ENCODE data around the gene CKAP4.

CKAP4 gene

GRCh38 chr12:106285982-106286381, 38.2 kb upstream of the CKAP4 start:
- H3K9me3 ChIP-seq (ENCODE audit: insufficient read depth, low read length) = no peaks in the 10 kb centered on the region; the same call in 1 of the 2 replicates
- no peaks in the 10 kb centered on the region for H3K27me3 ChIP-seq (ENCODE audit: low read length)
- no peak overlapping the region for H3K4me3 ChIP-seq (ENCODE audit: insufficient read depth, low read length, poor library complexity, severe bottlenecking)
- no peaks in the 10 kb centered on the region for H3K36me3 ChIP-seq (ENCODE audit: low read length)
- H3K27ac ChIP-seq (ENCODE audit: low read depth, low read length) = no peak overlapping the region
- no peak for TF ChIP-seq EZH2phosphoT487 (conservative IDR thresholded peaks at IDR 0.05; ENCODE audit: low read length)
- no peak for TF ChIP-seq CTCF (IDR thresholded peaks at IDR 0.05; ENCODE audit: insufficient read depth, low read length, poor library complexity, severe bottlenecking)
- H3K4me2 ChIP-seq (ENCODE audit: low read depth, low read length, poor library complexity, severe bottlenecking) = no peak overlapping the region
- no peaks in the 10 kb centered on the region for H3K79me2 ChIP-seq (ENCODE audit: insufficient read depth, low read length)
- H3K9ac ChIP-seq (ENCODE audit: low read length) = no peak overlapping the region
- H3K9me2 ChIP-seq (replicated peaks; ENCODE audit: insufficient read depth, low read length) = no peaks in the 10 kb centered on the region
- H4K20me1 ChIP-seq (ENCODE audit: low read depth, low read length) = no peaks in the 10 kb centered on the region
- no peak overlapping the region for H2AFZ ChIP-seq (ENCODE audit: low read depth, low read length, severe bottlenecking)
- no peaks in the 10 kb centered on the region for H3F3A ChIP-seq (ENCODE audit: insufficient read depth)

- Histone ChIP-seq H3K9me3 (ENCODE audit: insufficient read depth, low read length) (no peaks in the 10 kb centered on the region; the same call in 1 of the 2 replicates), H3K27ac (ENCODE audit: low read depth, low read length) (no peak overlapping the region), H2AFZ (ENCODE audit: low read depth, low read length, severe bottlenecking) (no peak overlapping the region), H3K27me3 (ENCODE audit: low read length) (no peaks in the 10 kb centered on the region), H3K4me2 (ENCODE audit: low read depth, low read length, poor library complexity, severe bottlenecking) (no peak overlapping the region), H3K9me2 (replicated peaks; ENCODE audit: insufficient read depth, low read length) (no peaks in the 10 kb centered on the region), H3K9ac (ENCODE audit: low read length) (no peak overlapping the region), H4K20me1 (ENCODE audit: low read depth, low read length) (no peaks in the 10 kb centered on the region; the same call in 1 of the 2 replicates), H3K36me3 (ENCODE audit: low read length) (no peaks in the 10 kb centered on the region), H3K79me2 (ENCODE audit: insufficient read depth, low read length) (no peaks in the 10 kb centered on the region), H3K4me3 (ENCODE audit: insufficient read depth, low read length, poor library complexity, severe bottlenecking) (no peak overlapping the region), H3F3A (ENCODE audit: insufficient read depth) (no peaks in the 10 kb centered on the region)
- TF ChIP-seq CTCF (IDR thresholded peaks at IDR 0.05; ENCODE audit: insufficient read depth, low read length, poor library complexity, severe bottlenecking) (no peak), EZH2phosphoT487 (conservative IDR thresholded peaks at IDR 0.05; ENCODE audit: low read length) (no peak)
Measured at GRCh38 chr12:106284358-106285105, 36.7 kb upstream of the CKAP4 start.

GRCh38 chr12:106282457-106283097, 34.8 kb upstream of the CKAP4 start:
- Histone ChIP-seq H3K4me2 (ENCODE audit: low read depth, low read length, poor library complexity, severe bottlenecking) (no peak overlapping the region), H3K27ac (ENCODE audit: low read depth, low read length) (no peak overlapping the region), H3K9ac (ENCODE audit: low read length) (no peak overlapping the region), H3K9me2 (replicated peaks; ENCODE audit: insufficient read depth, low read length) (no peaks in the 10 kb centered on the region), H2AFZ (ENCODE audit: low read depth, low read length, severe bottlenecking) (no peak overlapping the region), H3F3A (ENCODE audit: insufficient read depth) (no peaks in the 10 kb centered on the region), H3K79me2 (ENCODE audit: insufficient read depth, low read length) (no peaks in the 10 kb centered on the region), H3K4me3 (ENCODE audit: insufficient read depth, low read length, poor library complexity, severe bottlenecking) (no peak overlapping the region), H3K9me3 (ENCODE audit: insufficient read depth, low read length) (no peaks in the 10 kb centered on the region; the same call in 1 of the 2 replicates), H3K27me3 (ENCODE audit: low read length) (no peaks in the 10 kb centered on the region), H4K20me1 (ENCODE audit: low read depth, low read length) (no peaks in the 10 kb centered on the region; the same call in 1 of the 2 replicates), H3K36me3 (ENCODE audit: low read length) (no peaks in the 10 kb centered on the region)
- TF ChIP-seq CTCF (IDR thresholded peaks at IDR 0.05; ENCODE audit: insufficient read depth, low read length, poor library complexity, severe bottlenecking) (peak; percentile 35), EZH2phosphoT487 (conservative IDR thresholded peaks at IDR 0.05; ENCODE audit: low read length) (no peak)

Measured in SU-DHL-6 (cell line).